Spleen (tissue), 11 donors: Measurements from ENCODE around the gene OTUD1. TPM values are rescaled to one million over a fixed set of nuclear protein-coding genes. Genes with fewer than 3 reads are reported as not detected.

Experiments
- DNase-seq: peaks from one replicate; pipeline ENCODE4 v3.0.0-alpha.2; 2020
- H3K27ac ChIP-seq, 8 donors: fragments of 200-600 bp; sonication (generic) in 7 of 8; 1 replicate in 4 of 8; 2 replicates in 4 of 8; pipeline versions ENCODE4 v1.5.0 to v1.8.0; 2016 to 2021; ENCODE audit warnings: inconsistent platforms in 4 of 8, mild to moderate bottlenecking in 4 of 8, moderate library complexity in 1 of 8
- H3K27me3 ChIP-seq, 7 donors: fragments of 200-600 bp; sonication (generic) in 6 of 7; replicated peaks in 1 of 7; 1 replicate in 4 of 7; 2 replicates in 3 of 7; pipeline versions ENCODE4 v1.5.0 to v1.8.0; 2016 to 2021; ENCODE audit warnings: inconsistent platforms in 3 of 7, mild to moderate bottlenecking in 1 of 7
- H3K36me3 ChIP-seq, 6 donors: fragments of 200-600 bp; sonication (generic) in 5 of 6; 1 replicate in 4 of 6; 2 replicates in 2 of 6; pipeline versions ENCODE4 v1.5.0 to v1.8.0; 2016 to 2021; ENCODE audit warnings: inconsistent platforms in 2 of 6
- H3K4me1 ChIP-seq, 6 donors: fragments of 200-600 bp; sonication (generic) in 5 of 6; 1 replicate in 3 of 6; 2 replicates in 3 of 6; pipeline versions ENCODE4 v1.5.0 to v1.8.0; 2016 to 2021; ENCODE audit warnings: inconsistent platforms in 3 of 6
- H3K4me3 ChIP-seq, 8 donors: fragments of 200-600 bp; sonication (generic) in 7 of 8; 1 replicate in 4 of 8; 2 replicates in 4 of 8; pipeline versions ENCODE4 v1.5.0 to v1.8.0; 2016 to 2021; ENCODE audit warnings: inconsistent platforms in 4 of 8, mild to moderate bottlenecking in 4 of 8, moderate library complexity in 2 of 8
- H3K9me3 ChIP-seq, 8 donors: fragments of 200-600 bp; sonication (generic) in 7 of 8; 1 replicate in 4 of 8; 2 replicates in 4 of 8; pipeline versions ENCODE4 v1.5.0 to v1.8.0; 2016 to 2021; ENCODE audit warnings: inconsistent platforms in 4 of 8
- CTCF ChIP-seq, 11 experiments: fragments of 200-600 bp in 7 of 11; fragments of 450-650 bp in 4 of 11; sonication (generic) in 4 of 11; IDR thresholded peaks in 8 of 11; conservative IDR thresholded peaks in 3 of 11; 1 replicate in 7 of 11; 2 replicates in 4 of 11; pipeline versions ENCODE4 v1.4.0 to v1.8.0; 2016 to 2021; ENCODE audit warnings: antibody characterized with exemption in 11 of 11, inconsistent platforms in 4 of 11, mild to moderate bottlenecking in 1 of 11
- POLR2A ChIP-seq, 3 donors: fragments of 450-650 bp; IDR thresholded peaks; one replicate each; pipeline ENCODE4 v1.5.1; 2017; ENCODE audit warnings: antibody characterized with exemption in 3 of 3, mild to moderate bottlenecking in 1 of 3
- POLR2AphosphoS5 ChIP-seq, 3 donors: sonication (generic); formaldehyde crosslinking; IDR thresholded peaks; one replicate each; pipeline ENCODE4 v1.5.1; 2017; ENCODE audit warnings: antibody characterized with exemption in 3 of 3
- WGBS, 5 donors: extraction: QIAGEN DNeasy Blood & Tissue Kit in 3 of 5; methylation state at CpG; one replicate each; pipeline versions ENCODE4 v1.1.5 to v1.1.7; 2013 to 2018; 5-methylcytosine and 5-hydroxymethylcytosine counted together
- intact Hi-C: fragments of 100-400 bp; cut with DNase I; formaldehyde crosslinking; loops from one replicate; pipeline ENCODE4 v1.15.0; 2023; ENCODE audit warnings: low total_unique reads
- microRNA-seq, 3 donors: library from miRNA; unstranded; fragments of <30 nt; microRNA quantifications; one replicate each; pipeline versions ENCODE4 to v1.1.0, GENCODE V29; 2019 to 2020
- polyA plus RNA-seq, 3 donors: library from polyadenylated mRNA; stranded (reverse); fragments of 200-250 nt; gene quantifications; one replicate each; pipeline ENCODE4 v1.2.1, GENCODE V29; 2013
- small RNA-seq, 4 donors: library from RNA; depleted of rRNA; stranded (forward); fragments of <200 nt; gene quantifications; one replicate each; pipeline ENCODE3, GENCODE V24; 2016
- total RNA-seq, 7 donors: library from RNA; depleted of rRNA in 3 of 7; stranded (reverse); fragments of >200 nt in 3 of 7; fragmentation: NEBNext Ultra II Directional in 4 of 7; extraction: Animal tissue kit (Norgen Biotek cat#: 25700) in 4 of 7; gene quantifications; one replicate each; pipeline versions ENCODE4 v1.1.0 to v1.2.1, GENCODE V29; 2016 to 2021
- donor health status: healthy with polysubstance abuse.
- donor health status: DM: no; HTN: no; CAD: no; lungs with moderate emphysema.
- donor health status: DM: no; HTN: no; CAD: no.
- donor health status: Bipolar disorder and iron deficiency.
- donor health status: healthy.
- donor health status: DM: no; HTN: no; CAD: no.
- donor health status: DM: yes; HTN: yes; CAD: no.

The OTUD1 gene
- total and polyA plus RNA-seq, 10 donors, result 11.7 to 34.4 (median 27.2) TPM

DNA sequence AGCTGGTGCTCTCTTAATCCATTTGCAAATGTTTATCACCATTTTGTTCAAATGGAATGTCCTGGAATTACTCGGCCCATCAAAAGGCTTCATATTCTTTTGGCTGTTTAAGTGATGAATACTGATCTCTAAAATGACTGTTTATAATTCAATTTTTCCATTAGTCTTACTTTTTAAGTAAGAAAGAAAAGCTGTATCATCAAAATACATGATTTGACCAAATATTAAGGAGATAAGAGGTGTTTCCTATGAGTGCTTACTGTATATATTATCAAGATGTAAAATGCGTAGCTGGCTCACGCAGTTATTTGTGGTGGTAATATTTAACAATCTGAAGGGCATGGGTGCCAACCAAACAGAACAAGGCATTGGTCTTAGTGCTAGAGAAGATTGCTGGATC is 51.2 kb downstream of the OTUD1 start:
- no peaks in the 10 kb centered on the region for H3K36me3 ChIP-seq
- no peak overlapping the region for H3K27ac ChIP-seq
- no peak for TF ChIP-seq POLR2AphosphoS5 (IDR thresholded peaks at IDR 0.05)
- no peak for TF ChIP-seq CTCF (IDR thresholded peaks at IDR 0.05 in 8 of 11, conservative IDR thresholded peaks at IDR 0.05 in 3 of 11)
- no peak for TF ChIP-seq POLR2A (IDR thresholded peaks at IDR 0.05)
- no peak overlapping the region for H3K4me3 ChIP-seq
- peaks cover 0 to 6% (median 0%) of the 10 kb centered on the region in 8 donors for H3K9me3 ChIP-seq
- DNase-seq, result no peak
- WGBS, 5 donors, result 94 to 96% (median 95%) methylated on average over 3 of the region's 3 CpGs
- intact Hi-C loops, result no loop called here
- no peaks in the 10 kb centered on the region for H3K4me1 ChIP-seq
- H3K27me3 ChIP-seq, result peaks cover 0 to 22% (median 0%) of the 10 kb centered on the region in 7 donors

Small RNA genes within 50 kb of the gene (microRNA-seq; reads per million reads assigned to microRNA genes)
- 0 reads per million in 3 donors for gene MIR1254-2

Small RNA genes within 50 kb of the gene (small RNA-seq; reads per million reads assigned to genes)
- gene MIR1254-2, result 0 reads per million in 4 donors

Other genes starting within 250 kb of the OTUD1 start
- not detected for gene PTF1A, start 246.8 kb upstream of the OTUD1 start, total RNA-seq
- not detected for gene PTF1A, start 246.8 kb upstream of the OTUD1 start, polyA plus RNA-seq
- gene C10orf67, start 94.3 kb upstream of the OTUD1 start, total RNA-seq, result under 1 TPM in 3 of 7 donors, not detected in 4; 0.17 to 0.32 (median 0.26) TPM
- gene C10orf67, start 94.3 kb upstream of the OTUD1 start, polyA plus RNA-seq, result under 1 TPM; 0.02 to 0.26 (median 0.03) TPM